Right renal cortex interstitium (tissue), 3 donors: ENCODE data around the gene SERPINA6. TPM values are rescaled to one million over a fixed set of nuclear protein-coding genes. Genes with fewer than 3 reads are reported as not detected.
"Not testable (repeated sequence)": the region's sequence is repeated elsewhere in the genome, so short reads cannot be mapped to it uniquely, and the experiment has no call there.

ENCODE experiments used
- DNase-seq, 3 donors: peaks; one replicate each; pipeline ENCODE4 v3.0.0-alpha.2; 2013; ENCODE audit warnings: low read depth in 3 of 3, low spot score in 2 of 3
- polyA plus RNA-seq, 3 donors: library from polyadenylated mRNA; unstranded; fragments of 120-200 nt; gene quantifications; one replicate each; pipeline ENCODE4 v1.2.1, GENCODE V29; 2013; ENCODE audit not compliant: insufficient read length in 3 of 3

SERPINA6 gene
- polyA plus RNA-seq, result 1 to 10 TPM; 3.2 to 9.5 (median 9.0) TPM

DNA sequence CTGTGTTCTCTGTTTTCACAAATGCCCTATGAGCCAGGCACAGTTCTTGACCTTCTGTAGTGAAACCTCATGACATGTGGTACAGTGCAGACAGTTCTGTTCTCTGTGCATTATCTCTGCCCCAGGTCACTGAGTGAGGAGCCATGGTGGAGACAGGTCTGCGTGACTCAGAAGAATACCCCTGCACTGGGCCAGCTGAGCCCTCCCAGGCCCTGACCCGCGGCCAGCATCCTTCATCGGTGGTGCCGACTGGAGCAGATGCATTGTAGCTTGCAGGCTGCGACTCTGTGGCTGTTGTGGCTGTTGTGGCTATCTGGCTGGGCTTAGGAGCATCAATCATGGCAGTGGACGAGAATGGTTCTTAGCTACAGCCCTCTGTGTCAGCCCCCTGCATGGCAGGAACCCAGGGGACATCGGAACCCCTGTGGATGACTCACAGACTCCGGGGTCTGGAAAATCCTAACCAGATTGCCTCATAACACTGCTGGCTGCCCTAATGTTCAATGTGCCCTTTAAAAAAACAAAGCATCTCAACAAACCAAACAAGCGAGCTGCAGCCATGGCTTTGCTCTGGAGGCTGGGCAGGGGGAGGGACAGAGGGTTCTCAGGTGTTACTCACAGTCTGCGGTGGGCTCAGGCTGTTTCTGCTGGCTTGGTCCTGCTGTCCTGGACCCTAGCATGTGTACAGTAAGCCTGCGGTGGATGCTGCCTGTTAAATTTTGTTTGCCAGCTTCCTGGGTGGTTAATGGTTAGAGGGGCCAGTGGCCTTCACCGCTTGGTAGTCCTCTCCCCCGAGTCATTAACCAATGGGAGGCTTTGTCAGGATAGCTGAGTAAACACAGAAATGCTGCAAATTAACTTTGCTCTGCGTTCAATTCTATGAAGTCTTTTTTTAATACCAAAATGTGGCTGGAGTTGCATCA is at the start of gene SERPINA6:
Gene SERPINA6 (minus strand): TSS at position 689 of the 923 bp plus-strand sequence. CDS start 8,688 bp downstream, outside the sequence.
- no peak for DNase-seq

DNA sequence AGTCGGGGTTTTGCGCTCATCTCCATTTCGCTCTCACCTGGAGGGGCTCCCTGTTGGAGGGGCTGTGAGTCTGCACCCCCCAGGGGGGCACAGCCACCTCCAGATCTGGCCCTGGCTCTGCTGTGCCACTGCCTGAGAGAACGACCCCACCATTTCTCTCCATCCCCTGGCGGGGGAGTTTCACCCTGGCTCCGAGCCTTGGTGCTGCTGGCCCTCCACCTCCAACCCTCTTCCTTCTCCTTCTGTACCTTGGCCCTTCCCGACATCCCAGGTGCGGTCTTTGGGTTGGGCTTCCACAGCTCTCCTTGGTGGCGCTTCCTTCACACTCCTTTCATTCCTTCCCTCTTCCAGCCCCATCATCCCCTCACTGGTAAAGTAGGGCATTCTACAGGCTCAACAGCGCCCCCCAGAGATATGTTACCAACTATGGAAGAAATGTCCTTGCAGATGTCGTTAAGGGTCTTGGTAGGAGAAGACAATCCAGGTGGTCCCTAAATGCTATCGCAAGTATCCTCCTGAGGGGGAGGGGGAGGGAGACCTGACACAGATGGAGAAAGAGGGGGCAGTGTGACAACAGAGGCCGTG is 49.0 kb upstream of the SERPINA6 start:
- no peak for DNase-seq

- DNase-seq, result no peak
Observed at GRCh38 chr14:94370524-94370910, 47.4 kb upstream of the SERPINA6 start.

GRCh38 chr14:94369766-94370523 is 46.8 kb upstream of the SERPINA6 start:
- not testable (repeated sequence) for DNase-seq

- no peak for DNase-seq
Observed at GRCh38 chr14:94368956-94369355, 45.8 kb upstream of the SERPINA6 start.

DNA sequence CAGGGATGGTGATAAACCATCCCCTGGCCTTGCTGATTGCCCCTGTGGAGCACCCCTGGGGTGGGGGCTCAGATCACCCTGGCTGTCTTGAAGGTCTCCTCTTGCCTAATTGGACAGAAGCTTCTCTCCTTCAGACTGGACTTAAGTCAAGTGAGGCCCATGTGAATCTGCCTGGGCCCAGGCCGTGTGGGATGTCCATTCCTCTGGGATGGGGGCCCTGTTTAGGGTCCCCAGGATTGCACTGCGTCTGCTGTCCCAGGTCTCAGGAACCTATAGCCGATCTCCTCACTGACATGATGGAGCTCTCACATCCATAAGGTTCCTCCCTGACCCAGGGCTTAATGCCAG is 45.1 kb upstream of the SERPINA6 start:
- no peak for DNase-seq

DNA sequence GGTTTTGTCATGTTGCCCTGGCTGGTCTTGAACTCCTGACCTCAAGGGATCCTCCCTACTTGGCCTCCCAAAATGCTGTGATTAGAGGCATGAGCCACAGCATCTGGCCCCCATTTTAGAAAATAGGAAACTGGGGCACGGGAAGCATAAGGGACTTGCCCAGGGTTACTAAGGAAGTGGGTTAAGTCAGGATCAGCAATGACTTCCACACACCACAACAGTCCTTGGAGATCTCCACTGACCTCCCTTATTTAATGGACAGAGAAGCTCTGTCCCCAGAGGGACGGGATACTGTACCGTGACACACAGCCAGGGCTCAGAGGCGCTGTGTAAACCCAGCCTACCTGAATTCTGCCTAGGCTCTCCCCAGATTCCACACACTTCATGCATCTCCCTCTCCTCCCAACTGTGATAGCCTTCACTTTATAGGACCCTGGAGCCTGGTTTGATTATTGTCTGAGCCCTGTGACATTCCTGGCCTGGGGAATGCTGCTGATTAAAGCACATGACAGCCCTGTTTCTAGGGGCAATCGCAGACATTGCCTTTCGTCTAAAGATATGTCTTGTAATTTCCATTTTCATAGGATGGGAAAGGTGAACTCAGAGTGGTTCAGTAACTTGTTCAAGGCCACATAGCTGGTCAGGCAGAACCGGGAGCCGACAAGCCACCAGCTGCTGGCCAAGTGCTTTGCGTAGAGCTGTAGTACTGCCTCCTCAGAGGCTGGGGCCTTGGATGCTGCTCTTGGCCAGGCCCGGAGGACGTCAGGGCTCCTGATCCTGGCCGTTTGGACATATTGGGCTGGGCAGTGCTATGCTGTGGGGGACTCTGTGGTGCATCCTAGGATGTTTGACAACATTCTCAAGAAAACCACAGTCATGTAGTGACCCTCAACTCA is 44.5 kb upstream of the SERPINA6 start:
- DNase-seq, result no peak

- no peak for DNase-seq
Observed at GRCh38 chr14:94366146-94366915, 43.2 kb upstream of the SERPINA6 start, which contains the start of gene SERPINA2. Gene SERPINA2, minus strand, starts transcription at chr14:94366698.

- DNase-seq, result no peak
Observed at GRCh38 chr14:94365624-94366023, 42.5 kb upstream of the SERPINA6 start.

DNA sequence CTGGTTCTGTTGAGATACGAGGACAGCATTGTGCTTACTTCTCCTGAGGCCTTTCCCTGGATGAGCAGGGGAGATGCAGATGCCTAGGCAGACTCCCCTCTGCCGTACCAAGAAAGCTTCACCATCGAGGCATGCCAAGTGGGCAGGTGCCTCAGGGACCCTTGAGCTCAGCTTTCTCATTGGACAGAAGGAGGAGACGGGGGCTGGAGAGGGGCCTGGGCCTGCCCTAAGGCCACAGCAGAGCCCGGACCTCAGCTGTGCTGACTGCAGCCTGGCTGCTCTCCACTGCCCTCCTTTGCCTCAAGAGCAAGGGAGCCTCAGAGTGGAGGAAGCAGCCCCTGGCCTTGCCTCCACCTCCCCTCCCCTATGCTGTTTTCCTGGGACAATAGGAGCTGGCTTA is 41.8 kb upstream of the SERPINA6 start:
- no peak for DNase-seq

- DNase-seq, result no peak
Observed at GRCh38 chr14:94364037-94364436, 40.9 kb upstream of the SERPINA6 start.

DNA sequence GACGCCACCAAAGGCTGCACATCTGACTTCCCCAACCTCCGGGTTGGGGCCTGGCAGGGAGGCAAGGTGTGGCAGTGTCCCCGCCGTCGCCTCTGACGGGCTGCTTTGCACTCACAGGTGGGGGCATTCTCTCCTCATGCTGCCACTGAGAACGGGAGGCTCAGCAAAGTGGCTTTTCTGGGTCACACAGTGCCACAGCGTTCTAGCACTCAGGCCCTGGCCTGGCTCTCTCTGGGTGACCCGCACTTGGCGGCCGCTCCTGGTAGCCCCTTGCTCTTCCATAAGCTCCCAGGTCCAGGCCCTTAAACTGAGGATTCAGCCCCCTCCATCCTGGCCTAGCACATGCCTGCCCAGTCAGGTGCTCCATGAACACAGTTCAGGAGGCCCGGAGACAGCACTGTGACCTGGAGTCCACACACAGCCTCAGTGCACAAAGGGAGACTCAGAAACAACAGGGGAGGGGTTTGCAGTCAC is 40.1 kb upstream of the SERPINA6 start:
- DNase-seq, result no peak

DNA sequence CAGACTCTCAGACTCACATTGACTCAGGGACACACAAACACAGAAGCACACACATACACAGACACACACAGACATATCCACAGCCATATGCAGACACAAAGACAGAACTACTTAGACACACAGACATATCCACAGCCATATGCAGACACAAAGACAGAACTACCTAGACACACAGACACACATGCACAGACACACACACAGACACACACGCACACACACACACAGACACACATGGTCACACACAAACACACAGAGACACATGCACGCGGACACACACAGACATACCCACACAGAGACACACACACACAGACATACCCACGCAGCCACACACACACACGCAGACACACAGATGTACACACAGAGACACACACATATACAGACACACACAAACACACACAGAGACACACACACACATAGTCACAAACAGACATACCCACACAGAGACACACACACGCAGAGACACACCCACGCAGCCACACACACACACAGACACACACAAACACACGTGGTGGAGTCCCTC is 39.5 kb upstream of the SERPINA6 start:
- DNase-seq, result no peak

GRCh38 chr14:94361682-94362081 is 38.5 kb upstream of the SERPINA6 start:
- no peak for DNase-seq

- no peak for DNase-seq
Observed at GRCh38 chr14:94360945-94361565, 37.9 kb upstream of the SERPINA6 start.

- DNase-seq, result no peak
Observed at GRCh38 chr14:94357166-94357565, 34.0 kb upstream of the SERPINA6 start.

GRCh38 chr14:94356379-94357056 is 33.4 kb upstream of the SERPINA6 start:
- no peak for DNase-seq

DNA sequence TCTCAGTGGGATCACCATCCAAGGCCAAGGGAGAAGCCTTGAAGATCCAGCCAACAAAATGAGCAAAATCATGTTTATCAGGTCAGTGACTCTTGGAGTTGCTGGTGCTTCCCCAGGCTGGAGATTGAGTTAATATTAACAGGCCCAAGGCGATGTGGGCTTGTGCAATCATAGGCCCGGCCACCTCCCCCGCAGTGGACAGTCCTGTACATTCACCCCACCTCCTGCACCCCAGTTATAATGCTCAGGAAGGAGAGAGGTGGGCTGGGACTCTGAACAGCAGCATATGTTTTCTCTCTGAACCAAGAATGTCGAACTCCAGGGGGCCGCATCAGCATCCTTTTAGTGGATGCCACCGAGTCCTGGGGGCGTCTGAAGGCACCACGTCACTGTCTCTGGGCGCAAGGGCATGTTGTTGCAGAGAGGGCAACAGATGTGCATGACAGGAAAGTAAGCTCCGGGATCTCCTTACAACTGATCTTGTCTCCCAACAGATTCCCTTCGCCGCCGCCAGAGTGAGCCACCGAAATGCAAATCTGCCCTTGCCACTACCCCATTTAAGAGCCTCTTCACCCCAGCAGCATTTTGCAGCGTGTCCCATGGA is 32.2 kb upstream of the SERPINA6 start:
- DNase-seq, result no peak
